ENCODE results near the gene LYSET.
"Not testable (repeated sequence)": the region's sequence is repeated elsewhere in the genome, so short reads cannot be mapped to it uniquely, and the experiment has no call there.

LYSET gene

GRCh38 chr14:93160353-93160801 is 24.7 kb upstream of the LYSET start:
- peak; percentile 52 for TF ChIP-seq CTCF (conservative IDR thresholded peaks at IDR 0.05; ENCODE audit: low read depth, low read length)
- H3K4me3 ChIP-seq (ENCODE audit: low read length), result no peak overlapping the region
- no peak for DNase-seq (ENCODE audit: low read depth)

GRCh38 chr14:93161411-93161940 is 23.6 kb upstream of the LYSET start:
- DNase-seq (ENCODE audit: low read depth), result no peak
- H3K4me3 ChIP-seq (ENCODE audit: low read length), result no peak overlapping the region
- no peak for TF ChIP-seq CTCF (conservative IDR thresholded peaks at IDR 0.05; ENCODE audit: low read depth, low read length)

- H3K4me3 ChIP-seq (ENCODE audit: low read length), result no peak overlapping the region
- DNase-seq (ENCODE audit: low read depth), result no peak
- no peak for TF ChIP-seq CTCF (conservative IDR thresholded peaks at IDR 0.05; ENCODE audit: low read depth, low read length)
Observed at GRCh38 chr14:93163564-93163963, 21.6 kb upstream of the LYSET start.

- not testable (repeated sequence) for DNase-seq (ENCODE audit: low read depth)
Observed at GRCh38 chr14:93165271-93166265, 19.5 kb upstream of the LYSET start.

GRCh38 chr14:93168610-93169009 is 16.5 kb upstream of the LYSET start:
- DNase-seq (ENCODE audit: low read depth); H3K4me3 ChIP-seq (ENCODE audit: low read length): not testable (repeated sequence)

More at GRCh38 chr14:93165271-93166265, 19.5 kb upstream of the LYSET start:
- not testable (repeated sequence) for H3K4me3 ChIP-seq (ENCODE audit: low read length)

- DNase-seq (ENCODE audit: low read depth); H3K4me3 ChIP-seq (ENCODE audit: low read length): not testable (repeated sequence)
Observed at GRCh38 chr14:93169619-93170018, 15.5 kb upstream of the LYSET start.

- H3K4me3 ChIP-seq (ENCODE audit: low read length); DNase-seq (ENCODE audit: low read depth): not testable (repeated sequence)
Observed at GRCh38 chr14:93170141-93170540, 15.0 kb upstream of the LYSET start.

GRCh38 chr14:93171376-93171775 is 13.7 kb upstream of the LYSET start:
- H3K4me3 ChIP-seq (ENCODE audit: low read length), result no peak overlapping the region
- no peak for TF ChIP-seq CTCF (conservative IDR thresholded peaks at IDR 0.05; ENCODE audit: low read depth, low read length)
- no peak for DNase-seq (ENCODE audit: low read depth)

- no peak overlapping the region for H3K4me3 ChIP-seq (ENCODE audit: low read length)
- TF ChIP-seq CTCF (conservative IDR thresholded peaks at IDR 0.05; ENCODE audit: low read depth, low read length), result no peak
- DNase-seq (ENCODE audit: low read depth), result no peak
Observed at GRCh38 chr14:93173943-93174395, 11.1 kb upstream of the LYSET start.

- not testable (repeated sequence) for H3K4me3 ChIP-seq (ENCODE audit: low read length); DNase-seq (ENCODE audit: low read depth)
Observed at GRCh38 chr14:93174731-93175130, 10.4 kb upstream of the LYSET start.
